Adipocyte (in vitro differentiated cells): ENCODE data around the gene IPCEF1.

Source experiments
- DNase-seq: peaks from one replicate; pipeline ENCODE4 v3.0.0-alpha.2; 2015; ENCODE audit warnings: low read depth
- H3K27me3 ChIP-seq: replicated peaks from 2 replicates; pipeline ENCODE4 v1.7.0; 2013; ENCODE audit warnings: mild to moderate bottlenecking, low read length, moderate library complexity; ENCODE audit not compliant: control insufficient read depth, insufficient read depth
- H3K36me3 ChIP-seq: 2 replicates; pipeline ENCODE4 v1.7.0; 2013; ENCODE audit warnings: low read length, mild to moderate bottlenecking, moderate library complexity; ENCODE audit not compliant: control insufficient read depth, insufficient read depth, severe bottlenecking
- H3K4me1 ChIP-seq: 2 replicates; pipeline ENCODE4 v1.7.0; 2013; ENCODE audit warnings: mild to moderate bottlenecking, low read length, moderate library complexity; ENCODE audit not compliant: control insufficient read depth, insufficient read depth
- H3K4me3 ChIP-seq: 2 replicates; pipeline ENCODE4 v1.7.0; 2013; ENCODE audit warnings: mild to moderate bottlenecking, low read length, moderate library complexity
- H3K9ac ChIP-seq: 2 replicates; pipeline ENCODE4 v1.7.0; 2013; ENCODE audit warnings: mild to moderate bottlenecking, low read length, moderate library complexity
- H3K9me3 ChIP-seq: 2 replicates; pipeline ENCODE4 v1.7.0; 2013; ENCODE audit warnings: mild to moderate bottlenecking, low read length, moderate library complexity; ENCODE audit not compliant: control insufficient read depth

Gene IPCEF1

GRCh38 chr6:154356690-154357089 is at the start of gene IPCEF1:
IPCEF1 (minus strand) TSS chr6:154356803; CDS start chr6:154265947, 90,856 bp downstream.
- Histone ChIP-seq H3K4me3 (no peak within 1 kb of the TSS), H3K9ac (no peak within 1 kb of the TSS), H3K27me3 (no peaks in the 10 kb centered on the region), H3K4me1 (no peaks in the 10 kb centered on the region), H3K9me3 (no peaks in the 10 kb centered on the region), H3K36me3 (no peaks in the 10 kb centered on the region)
- no peak for DNase-seq

- H3K4me3 ChIP-seq, result no peak overlapping the region
- peaks cover 54% of the 10 kb centered on the region for H3K4me1 ChIP-seq
- no peak overlapping the region for H3K9ac ChIP-seq
- peaks cover 8% of the 10 kb centered on the region for H3K36me3 ChIP-seq
- no peak for DNase-seq
- no peaks in the 10 kb centered on the region for H3K27me3 ChIP-seq
- no peaks in the 10 kb centered on the region for H3K9me3 ChIP-seq
Measured at GRCh38 chr6:154406301-154406700, 49.7 kb upstream of the IPCEF1 start.

GRCh38 chr6:154404791-154405400 is 48.3 kb upstream of the IPCEF1 start:
- H3K27me3 ChIP-seq, result no peaks in the 10 kb centered on the region
- H3K4me1 ChIP-seq, result peaks cover 43% of the 10 kb centered on the region
- H3K36me3 ChIP-seq, result peaks cover 8% of the 10 kb centered on the region
- no peaks in the 10 kb centered on the region for H3K9me3 ChIP-seq
- no peak overlapping the region for H3K4me3 ChIP-seq
- no peak overlapping the region for H3K9ac ChIP-seq
- peak; percentile 83 for DNase-seq

GRCh38 chr6:154403788-154404187 is 47.2 kb upstream of the IPCEF1 start:
- Histone ChIP-seq H3K36me3 (peaks cover 8% of the 10 kb centered on the region), H3K9ac (no peak overlapping the region), H3K9me3 (no peaks in the 10 kb centered on the region), H3K4me3 (no peak overlapping the region), H3K27me3 (no peaks in the 10 kb centered on the region), H3K4me1 (peaks cover 32% of the 10 kb centered on the region)
- DNase-seq, result peak; percentile 87

DNA sequence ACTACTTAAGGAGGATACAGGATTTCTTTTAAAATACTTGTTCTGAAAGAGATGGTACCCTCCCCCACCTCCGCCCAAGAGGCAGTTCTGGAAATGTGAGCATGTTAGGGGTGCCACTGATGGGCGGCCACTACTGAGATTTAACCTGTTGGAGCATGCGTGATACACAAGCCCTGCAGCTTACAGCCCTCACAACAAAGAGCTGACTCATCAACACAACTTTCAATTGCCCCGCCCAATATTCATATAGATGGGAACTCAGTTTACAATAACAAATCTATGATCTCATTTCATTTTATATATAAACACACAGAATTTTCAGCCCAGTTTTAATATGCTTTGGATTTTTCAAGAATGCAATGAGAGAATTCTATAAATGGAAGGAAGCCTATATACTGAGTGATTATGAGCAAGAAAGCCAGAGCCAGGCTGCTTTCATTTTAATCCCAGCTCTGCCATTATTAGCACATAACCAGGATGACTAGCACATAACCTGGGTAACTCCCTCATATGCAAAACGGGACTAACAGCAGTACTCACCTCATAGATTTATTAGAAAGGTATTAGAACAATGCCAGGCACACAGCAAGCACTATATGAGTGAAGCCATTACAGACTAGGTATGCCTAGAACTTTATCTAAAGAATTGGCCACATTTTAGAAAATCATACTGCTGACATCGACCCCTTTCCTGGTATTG is 45.6 kb upstream of the IPCEF1 start:
- H3K27me3 ChIP-seq, result no peaks in the 10 kb centered on the region
- no peak overlapping the region for H3K9ac ChIP-seq
- no peaks in the 10 kb centered on the region for H3K9me3 ChIP-seq
- peaks cover 23% of the 10 kb centered on the region for H3K4me1 ChIP-seq
- DNase-seq, result no peak
- peaks cover 8% of the 10 kb centered on the region for H3K36me3 ChIP-seq
- H3K4me3 ChIP-seq, result no peak overlapping the region

DNA sequence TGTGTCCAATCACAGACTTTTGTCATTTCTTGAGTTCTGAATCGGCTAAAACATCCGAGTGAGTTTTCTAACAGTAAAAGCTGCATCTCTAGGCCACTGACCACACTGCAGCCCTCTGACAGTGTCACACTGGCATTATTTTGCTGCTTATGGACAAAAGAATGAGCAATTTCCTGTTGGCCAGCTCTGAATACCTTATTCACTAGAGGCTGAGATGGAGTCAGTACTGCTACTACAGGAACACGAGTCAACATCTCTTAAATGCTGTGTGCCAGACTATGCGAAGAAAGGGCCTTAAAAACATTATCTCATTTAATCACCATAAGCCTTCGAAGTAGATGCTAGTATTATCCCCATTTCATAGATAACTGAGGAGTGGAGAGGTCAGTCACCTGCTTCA is 42.5 kb upstream of the IPCEF1 start:
- Histone ChIP-seq H3K36me3 (no peaks in the 10 kb centered on the region), H3K9ac (no peak overlapping the region), H3K9me3 (no peaks in the 10 kb centered on the region), H3K4me3 (no peak overlapping the region), H3K27me3 (no peaks in the 10 kb centered on the region), H3K4me1 (peaks cover 9% of the 10 kb centered on the region)
- DNase-seq, result no peak

DNA sequence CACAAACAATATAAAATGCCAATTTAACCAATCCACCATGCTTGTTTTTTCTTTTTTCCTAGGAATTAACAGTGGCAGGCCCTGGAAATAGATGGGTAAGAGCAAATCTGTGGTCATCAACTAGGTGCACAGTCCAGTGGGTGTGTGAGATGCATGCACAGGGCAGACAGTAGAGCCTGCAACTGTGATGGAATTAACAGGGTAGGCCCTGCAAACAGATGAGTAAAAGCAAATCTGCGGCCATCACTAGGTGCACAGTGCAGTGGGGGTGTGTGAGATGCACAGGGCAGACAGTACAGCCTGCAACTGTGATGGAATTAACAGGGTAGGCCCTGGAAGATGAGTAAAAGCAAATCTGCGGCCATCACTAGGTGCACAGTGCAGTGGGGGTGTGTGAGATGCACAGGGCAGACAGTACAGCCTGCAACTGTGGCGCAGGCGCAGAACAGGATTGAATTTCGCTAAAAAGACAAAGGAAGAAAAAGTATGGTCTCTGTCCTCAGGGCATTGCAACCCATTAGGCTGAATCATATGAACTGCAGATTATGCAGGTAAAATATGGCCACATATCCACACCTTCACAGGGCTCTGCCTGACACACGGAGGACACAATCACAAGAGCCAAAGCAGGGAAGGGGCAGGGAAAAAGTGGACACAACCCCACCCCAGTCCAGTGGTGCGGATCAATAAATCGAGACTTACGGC is 41.0 kb upstream of the IPCEF1 start:
- Histone ChIP-seq H3K27me3 (no peaks in the 10 kb centered on the region), H3K9ac (no peak overlapping the region), H3K4me3 (no peak overlapping the region), H3K4me1 (no peaks in the 10 kb centered on the region), H3K36me3 (no peaks in the 10 kb centered on the region), H3K9me3 (no peaks in the 10 kb centered on the region)
- DNase-seq, result no peak

- no peaks in the 10 kb centered on the region for H3K4me1 ChIP-seq
- H3K36me3 ChIP-seq, result no peaks in the 10 kb centered on the region
- H3K4me3 ChIP-seq, result no peak overlapping the region
- no peaks in the 10 kb centered on the region for H3K9me3 ChIP-seq
- no peak for DNase-seq
- no peaks in the 10 kb centered on the region for H3K27me3 ChIP-seq
- H3K9ac ChIP-seq, result no peak overlapping the region
Measured at GRCh38 chr6:154395878-154396277, 39.3 kb upstream of the IPCEF1 start.

DNA sequence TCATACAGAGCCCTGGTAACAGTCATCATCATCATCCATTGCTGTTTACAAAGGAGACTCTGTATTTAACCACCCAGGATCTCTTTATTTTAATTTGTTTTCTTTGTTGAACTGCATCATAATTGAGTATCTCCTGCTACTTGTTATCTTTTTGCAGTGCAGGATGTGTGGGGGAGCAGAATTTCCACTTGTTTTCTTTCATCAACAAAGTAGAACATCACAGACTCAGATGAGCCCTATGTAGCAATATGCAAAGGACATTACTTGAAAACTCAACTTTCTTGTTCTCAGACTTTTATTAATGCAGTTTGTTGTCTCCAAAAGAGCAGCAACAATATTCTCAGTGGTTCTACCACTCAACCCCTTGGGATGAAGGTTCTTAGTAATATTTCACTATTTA is 38.7 kb upstream of the IPCEF1 start:
- Histone ChIP-seq H3K27me3 (no peaks in the 10 kb centered on the region), H3K36me3 (no peaks in the 10 kb centered on the region), H3K4me3 (no peak overlapping the region), H3K4me1 (no peaks in the 10 kb centered on the region), H3K9ac (no peak overlapping the region), H3K9me3 (no peaks in the 10 kb centered on the region)
- no peak for DNase-seq

GRCh38 chr6:154394571-154394970 is 38.0 kb upstream of the IPCEF1 start:
- DNase-seq, result no peak
- Histone ChIP-seq H3K27me3 (no peaks in the 10 kb centered on the region), H3K9me3 (no peaks in the 10 kb centered on the region), H3K4me1 (no peaks in the 10 kb centered on the region), H3K4me3 (no peak overlapping the region), H3K9ac (no peak overlapping the region), H3K36me3 (no peaks in the 10 kb centered on the region)

DNA sequence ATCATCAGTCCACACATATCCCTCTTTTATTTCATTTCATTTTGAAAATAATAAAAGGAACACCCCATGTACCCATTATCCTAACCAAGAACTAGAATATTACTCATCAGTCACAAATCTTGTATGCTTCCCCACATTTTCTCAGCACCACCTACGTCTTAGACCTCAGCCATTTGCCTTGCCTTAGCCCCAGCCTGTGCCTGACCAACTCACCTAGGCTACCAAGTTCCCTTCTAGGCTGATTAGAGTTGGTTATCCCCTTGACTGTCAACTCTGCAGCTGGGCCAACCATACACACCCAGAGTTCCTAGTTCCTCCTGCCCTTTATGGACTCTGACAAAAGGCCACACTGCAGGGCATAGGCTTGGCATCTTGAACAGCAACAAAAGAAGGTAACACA is 33.4 kb upstream of the IPCEF1 start:
- peaks cover 7% of the 10 kb centered on the region for H3K9me3 ChIP-seq
- no peak overlapping the region for H3K9ac ChIP-seq
- no peaks in the 10 kb centered on the region for H3K27me3 ChIP-seq
- H3K36me3 ChIP-seq, result no peaks in the 10 kb centered on the region
- no peak overlapping the region for H3K4me3 ChIP-seq
- peaks cover 13% of the 10 kb centered on the region for H3K4me1 ChIP-seq
- no peak for DNase-seq
